Osteocyte (in vitro differentiated cells): ENCODE measurements around the gene ATN1. TPM values are rescaled to one million over a fixed set of nuclear protein-coding genes. Genes with fewer than 3 reads are reported as not detected.
A peak's percentile ranks its signal among the peaks of the same experiment; 100 is the strongest.

ENCODE experiments used
- DNase-seq: peaks from one replicate; pipeline ENCODE4 v3.0.0; 2021; ENCODE audit warnings: mixed read lengths; ENCODE audit not compliant: unreplicated experiment; ENCODE audit errors: extremely low spot score
- H3K27ac Mint-ChIP-seq: one replicate; pipeline ENCODE4 v1.8.0; 2021; ENCODE audit warnings: mild to moderate bottlenecking, mixed read lengths; ENCODE audit not compliant: unreplicated experiment
- H3K27me3 Mint-ChIP-seq: one replicate; pipeline ENCODE4 v1.8.0; 2021; ENCODE audit warnings: mixed read lengths; ENCODE audit not compliant: unreplicated experiment
- H3K36me3 Mint-ChIP-seq: one replicate; pipeline ENCODE4 v1.8.0; 2021; ENCODE audit warnings: mixed read lengths; ENCODE audit not compliant: unreplicated experiment
- H3K4me1 Mint-ChIP-seq: one replicate; pipeline ENCODE4 v1.8.0; 2021; ENCODE audit warnings: mixed read lengths; ENCODE audit not compliant: unreplicated experiment
- H3K4me3 Mint-ChIP-seq: one replicate; pipeline ENCODE4 v1.8.0; 2021; ENCODE audit warnings: mild to moderate bottlenecking, moderate library complexity, mixed read lengths; ENCODE audit not compliant: unreplicated experiment
- H3K9me3 Mint-ChIP-seq: one replicate; pipeline ENCODE4 v1.8.0; 2021; ENCODE audit warnings: mixed read lengths; ENCODE audit not compliant: unreplicated experiment
- CTCF ChIP-seq: fragments of 200-600 bp; sonication (generic); IDR thresholded peaks from 2 replicates; pipeline ENCODE4 v1.5.0; 2021; ENCODE audit warnings: antibody characterized with exemption, mild to moderate bottlenecking, moderate library complexity
- microRNA-seq: library from miRNA; unstranded; fragments of <30 nt; microRNA quantifications from one replicate; pipeline ENCODE4 v1.1.0, GENCODE V29; 2020; ENCODE audit not compliant: unreplicated experiment
- total RNA-seq: library from RNA; stranded (reverse); gene quantifications from 2 replicates; pipeline ENCODE4 v1.2.1, GENCODE V29; 2021

Gene ATN1
- total RNA-seq, 1 donor from 2014 or later: 123 TPM

GRCh38 chr12:6987956-6988553, 60.3 kb downstream of the ATN1 start:
- no peak overlapping the region for H3K4me3 Mint-ChIP-seq
- DNase-seq: peak; percentile 34
- no peaks in the 10 kb centered on the region for H3K9me3 Mint-ChIP-seq
- H3K27ac Mint-ChIP-seq: no peak overlapping the region
- H3K4me1 Mint-ChIP-seq: no peaks in the 10 kb centered on the region
- peaks cover 14% of the 10 kb centered on the region for H3K36me3 Mint-ChIP-seq
- no peaks in the 10 kb centered on the region for H3K27me3 Mint-ChIP-seq
- TF ChIP-seq CTCF: no peak

Small RNA genes lying within 50 kb of the gene (microRNA-seq; reads per million reads assigned to microRNA genes)
- gene MIR141: 4.9 reads per million
- 22.5 reads per million, percentile 32 among the genes with 10 or more reads in this experiment for gene MIR200C

Other genes starting within 250 kb of the ATN1 start
- 66.6 and 68.3 TPM in 2 replicates for gene ZNF384, start 238.6 kb upstream of the ATN1 start, total RNA-seq
- gene PIANP, start 227.1 kb upstream of the ATN1 start, total RNA-seq: 3.9 and 5.2 TPM in 2 replicates
- 61.4 and 73.0 TPM in 2 replicates for gene COPS7A, start 203.9 kb upstream of the ATN1 start, total RNA-seq
- 141 and 162 TPM in 2 replicates for gene MLF2, start 174.8 kb upstream of the ATN1 start, total RNA-seq
- 501 and 554 TPM in 2 replicates for gene PTMS, start 161.6 kb upstream of the ATN1 start, total RNA-seq
- 1.1 and 2.5 TPM in 2 replicates for gene LAG3, start 155.4 kb upstream of the ATN1 start, total RNA-seq
- 0.60 and 0.62 TPM in 2 replicates for gene CD4, start 138.4 kb upstream of the ATN1 start, total RNA-seq
- 11.5 and 12.0 TPM in 2 replicates for gene GPR162, start 106.1 kb upstream of the ATN1 start, total RNA-seq
- gene P3H3, start 99.6 kb upstream of the ATN1 start, total RNA-seq: 86.5 and 90.8 TPM in 2 replicates
- 8.3 and 10.6 TPM in 2 replicates for gene GNB3, start 87.0 kb upstream of the ATN1 start, total RNA-seq
- gene CDCA3, start 76.7 kb upstream of the ATN1 start, total RNA-seq: 8.0 and 9.2 TPM in 2 replicates
- gene USP5, start 75.8 kb upstream of the ATN1 start, total RNA-seq: 113 and 114 TPM in 2 replicates
- 408 and 415 TPM in 2 replicates for gene TPI1, start 60.4 kb upstream of the ATN1 start, total RNA-seq
- gene SPSB2, start 54.7 kb upstream of the ATN1 start, total RNA-seq: 9.2 and 11.5 TPM in 2 replicates
- gene LRRC23, start 23.1 kb upstream of the ATN1 start, total RNA-seq: 9.0 and 11.3 TPM in 2 replicates
- gene ENO2, start 13.4 kb upstream of the ATN1 start, total RNA-seq: 21.5 and 24.1 TPM in 2 replicates
- not detected in 2 replicates for gene RNU7-1, start 15.9 kb downstream of the ATN1 start, total RNA-seq
- gene C12orf57, start 16.1 kb downstream of the ATN1 start, total RNA-seq: 287 and 309 TPM in 2 replicates
- gene PTPN6, start 23.4 kb downstream of the ATN1 start, total RNA-seq: 0.29 and 0.94 TPM in 2 replicates
- gene PHB2, start 42.7 kb downstream of the ATN1 start, total RNA-seq: 202 and 205 TPM in 2 replicates
- 29.5 and 29.8 TPM in 2 replicates for gene EMG1, start 43.0 kb downstream of the ATN1 start, total RNA-seq
- gene LPCAT3, start 90.5 kb downstream of the ATN1 start, total RNA-seq: 33.2 TPM in 2 replicates
- 16.4 and 18.2 TPM in 2 replicates for gene C1S, start 132.8 kb downstream of the ATN1 start, total RNA-seq
- 35.1 and 38.4 TPM in 2 replicates for gene C1R, start 164.5 kb downstream of the ATN1 start, total RNA-seq
- gene C1RL, start 181.3 kb downstream of the ATN1 start, total RNA-seq: 20.8 and 22.3 TPM in 2 replicates
- gene RBP5, start 200.9 kb downstream of the ATN1 start, total RNA-seq: not detected in 2 replicates
- gene CLSTN3, start 202.4 kb downstream of the ATN1 start, total RNA-seq: 12.0 and 14.4 TPM in 2 replicates